Panc1 (cell line): ENCODE results near the gene FAM240B. TPM values are rescaled to one million over a fixed set of nuclear protein-coding genes. Genes with fewer than 3 reads are reported as not detected.

ENCODE experiments used
- ATAC-seq: fragments of 200-7000 bp; cut with Tn5 transposase; 2 replicates; pipeline ENCODE4 v1.9.1; 2020; ENCODE audit warnings: mild to moderate bottlenecking, moderate library complexity
- BruUV-seq: library from RNA; stranded (reverse); fragments of 400-500 nt; replicated peaks from 2 replicates; lab custom pipeline; 2021; lab: Mats Ljungman, UMichigan
- CTCF ChIA-PET: fragments of 300-600 bp; sonication (Branson Sonifier 250); formaldehyde crosslinking; loops from one replicate; lab custom pipeline; 2022; ENCODE audit warnings: antibody characterized with exemption; lab: Charles Lee
- POLR2A ChIA-PET: fragments of 300-600 bp; sonication (Branson Sonifier 250); formaldehyde crosslinking; loops from one replicate; lab custom pipeline; 2022; ENCODE audit warnings: antibody characterized with exemption; lab: Charles Lee
- DNase-seq: peaks from one replicate; pipeline ENCODE4 v3.0.0-alpha.2; 2010; ENCODE audit warnings: low read depth, low spot score
- H3K27ac ChIP-seq: 2 replicates; pipeline ENCODE4 v1.5.1; 2011; ENCODE audit warnings: mild to moderate bottlenecking, low read length, inconsistent platforms
- H3K27me3 ChIP-seq: fragments of 200-500 bp; sonication (Bioruptor generic); 2 replicates; pipeline ENCODE4 v1.6.0; 2014; ENCODE audit warnings: low read length, inconsistent platforms; ENCODE audit not compliant: control insufficient read depth, insufficient read depth
- H3K36me3 ChIP-seq: fragments of 200-500 bp; sonication (Bioruptor generic); 2 replicates; pipeline ENCODE4 v1.5.1; 2014; ENCODE audit warnings: inconsistent platforms, mild to moderate bottlenecking, low read length, moderate library complexity; ENCODE audit not compliant: control insufficient read depth, insufficient read depth
- H3K4me1 ChIP-seq: 2 replicates; pipeline ENCODE4 v1.5.1; 2011; ENCODE audit warnings: inconsistent platforms, mild to moderate bottlenecking, low read length, moderate library complexity; ENCODE audit not compliant: control insufficient read depth, insufficient read depth
- H3K4me3 ChIP-seq, 2 experiments: 2 replicates each; pipeline ENCODE4 v1.5.1; 2011 to 2012; ENCODE audit warnings: low read depth in 2 of 2, low read length in 2 of 2, mild to moderate bottlenecking in 2 of 2, inconsistent platforms in 1 of 2, moderate library complexity in 1 of 2
- H3K9me3 ChIP-seq: fragments of 200-500 bp; sonication (Bioruptor generic); 2 replicates; pipeline ENCODE4 v1.5.1; 2014; ENCODE audit warnings: low read depth, mild to moderate bottlenecking, inconsistent platforms, low read length, moderate library complexity; ENCODE audit not compliant: control insufficient read depth, insufficient read depth
- CTCF ChIP-seq: fragments of 450-650 bp; IDR thresholded peaks from 2 replicates; pipeline ENCODE4 v1.5.1; 2017; ENCODE audit warnings: mild to moderate bottlenecking
- POLR2AphosphoS5 ChIP-seq: IDR thresholded peaks from 2 replicates; pipeline ENCODE4 v1.6.1; 2012; ENCODE audit warnings: mild to moderate bottlenecking, low read depth, low read length, moderate library complexity
- REST ChIP-seq, 2 experiments: IDR thresholded peaks; 2 replicates each; pipeline ENCODE4 v1.6.1; 2011 to 2012; ENCODE audit warnings: low read depth in 2 of 2, control low read depth in 1 of 2, low read length in 1 of 2, mild to moderate bottlenecking in 1 of 2, moderate library complexity in 1 of 2; ENCODE audit not compliant: insufficient read depth in 1 of 2
- SIN3A ChIP-seq: IDR thresholded peaks from 2 replicates; pipeline ENCODE4 v1.6.1; 2012; ENCODE audit warnings: low read depth, mild to moderate bottlenecking, low read length, moderate library complexity, borderline replicate concordance; ENCODE audit not compliant: insufficient read depth
- TCF7L2 ChIP-seq: IDR thresholded peaks from 2 replicates; pipeline ENCODE4 v1.6.1; 2011; ENCODE audit warnings: mild to moderate bottlenecking, low read depth, low read length, inconsistent platforms
- in situ Hi-C: cut with HindIII; loops from 2 replicates; pipeline ENCODE4 v1.10.0; 2016; ENCODE audit warnings: low sequenced_read_pairs, low pct_unique_long_range_greater_than_20kb
- intact Hi-C: fragments of 100-400 bp; cut with micrococcal nuclease; formaldehyde crosslinking; loops from one replicate; pipeline ENCODE4 v1.10.0; 2022; ENCODE audit not compliant: unreplicated experiment
- total RNA-seq: library from RNA; stranded (reverse); gene quantifications from one replicate; pipeline ENCODE4 v1.2.1, GENCODE V29; 2021; ENCODE audit not compliant: unreplicated experiment

FAM240B gene
- total RNA-seq, 1 experiment from 2014 or later = not detected

- peaks cover 5% of the 10 kb centered on the region; the same call in 1 of the 2 replicates for H3K4me1 ChIP-seq
- intact Hi-C loops (no loop called here), in situ Hi-C loops (no loop called here)
- no peak for ATAC-seq
- no peaks in the 10 kb centered on the region for H3K36me3 ChIP-seq
- no peak for DNase-seq
- TF ChIP-seq REST (IDR thresholded peaks at IDR 0.05; ENCODE audit: insufficient read depth in 1 of 2, low read depth in 2 of 2, low read length in 1 of 2) = no peak
- TF ChIP-seq CTCF = no peak
- TF ChIP-seq POLR2AphosphoS5 = no peak
- no peak for TF ChIP-seq SIN3A
- no peak for TF ChIP-seq TCF7L2
- no peaks in the 10 kb centered on the region for H3K27me3 ChIP-seq
- no peaks in the 10 kb centered on the region for H3K9me3 ChIP-seq
- ChIA-PET POLR2A (no interaction called here), CTCF (no interaction called here)
- no peak overlapping the region for H3K27ac ChIP-seq
- H3K4me3 ChIP-seq = no peak overlapping the region
- no TSS peak for BruUV-seq
These were observed 44.1 kb downstream of the FAM240B start for GRCh38 chr9:38675831-38676230.

GRCh38 chr9:38675211-38675610, 44.7 kb downstream of the FAM240B start:
- no peaks in the 10 kb centered on the region for H3K27me3 ChIP-seq
- POLR2A ChIA-PET = no interaction called here
- H3K27ac ChIP-seq = no peak overlapping the region
- no peak for TF ChIP-seq CTCF
- H3K9me3 ChIP-seq = no peaks in the 10 kb centered on the region
- in situ Hi-C loops (no loop called here), intact Hi-C loops (no loop called here)
- DNase-seq = no peak
- H3K4me3 ChIP-seq = no peak overlapping the region
- peaks cover 5% of the 10 kb centered on the region; the same call in 1 of the 2 replicates for H3K4me1 ChIP-seq
- ATAC-seq = no peak
- no TSS peak for BruUV-seq
- no peaks in the 10 kb centered on the region for H3K36me3 ChIP-seq
- CTCF ChIA-PET = no interaction called here
